A549 (cell line): ENCODE measurements around the gene JKAMP. TPM values are rescaled to one million over a fixed set of nuclear protein-coding genes. Genes with fewer than 3 reads are reported as not detected.

ENCODE experiments used
- ATAC-seq, 2 experiments: fragments of 200-7000 bp in 1 of 2; fragments of >200 bp in 1 of 2; cut with Nextera tagmentation in 1 of 2; cut with Tn5 transposase in 1 of 2; 3 replicates each; pipeline versions ENCODE4 v1.8.0 to v1.9.1; 2018 to 2020; ENCODE audit warnings: mild to moderate bottlenecking in 1 of 2, moderate library complexity in 1 of 2
- CTCF ChIA-PET: fragments of 300-600 bp; sonication (Branson Sonifier 250); formaldehyde crosslinking; extraction: SDS; loops from one replicate; lab custom pipeline; 2021; ENCODE audit warnings: antibody characterized with exemption, inconsistent platforms; lab: Yijun Ruan, JAX
- POLR2A ChIA-PET: fragments of 350-600 bp; formaldehyde crosslinking; extraction: SDS; loops from one replicate; lab custom pipeline; 2021; ENCODE audit warnings: antibody characterized with exemption, inconsistent platforms; lab: Yijun Ruan, JAX
- DNase-seq, 2 experiments: peaks; one replicate each; pipeline versions ENCODE4 v3.0.0 to v3.0.0-alpha.2; 2011 to 2016; ENCODE audit warnings: low read depth in 1 of 2, low spot score in 1 of 2
- FAIRE-seq: peaks from 2 replicates; lab custom pipeline; 2011; peaks lifted over from hg19 to GRCh38; lab: Jason Lieb, UNC
- H3K27ac ChIP-seq, 2 experiments: fragments of >200 bp; sonication (Bioruptor Twin); formaldehyde crosslinking; 3 replicates each; pipeline ENCODE4 v1.5.1; 2016 to 2017
- H3K4me1 ChIP-seq: fragments of >200 bp; sonication (Bioruptor Twin); formaldehyde crosslinking; 3 replicates; pipeline ENCODE4 v1.6.1; 2016
- H3K4me2 ChIP-seq: fragments of >200 bp; sonication (Bioruptor Twin); formaldehyde crosslinking; 3 replicates; pipeline ENCODE4 v1.6.1; 2016
- H3K4me3 ChIP-seq: fragments of >200 bp; sonication (Bioruptor Twin); formaldehyde crosslinking; 3 replicates; pipeline ENCODE4 v1.5.1; 2016
- H3K9me3 ChIP-seq: fragments of >200 bp; sonication (Bioruptor Twin); formaldehyde crosslinking; 3 replicates; pipeline ENCODE4 v1.6.1; 2016
- BCL3 ChIP-seq: fragments of >200 bp; sonication (Bioruptor Twin); formaldehyde crosslinking; IDR thresholded peaks from 3 replicates; pipeline ENCODE4 v1.6.1; 2016
- CBX2 ChIP-seq: fragments of 200-600 bp; sonication (generic); IDR thresholded peaks from 2 replicates; pipeline ENCODE4 v1.6.1; 2016; ENCODE audit warnings: low read depth, mild to moderate bottlenecking, borderline replicate concordance
- E2F6 ChIP-seq: IDR thresholded peaks from 2 replicates; pipeline ENCODE4 v1.6.1; 2012; ENCODE audit warnings: low read depth, borderline replicate concordance
- EHF ChIP-seq: fragments of 250-450 bp; sonication (Bioruptor Pico); IDR thresholded peaks from 2 replicates; pipeline ENCODE4 v1.5.0; 2020; ENCODE audit warnings: mild to moderate bottlenecking
- EHMT2 ChIP-seq: fragments of 200-600 bp; sonication (generic); IDR thresholded peaks from 2 replicates; pipeline ENCODE4 v1.6.1; 2016; ENCODE audit warnings: antibody characterized with exemption, low read depth, mild to moderate bottlenecking, moderate library complexity
- ESRRA ChIP-seq: fragments of 150-350 bp; IDR thresholded peaks from 2 replicates; pipeline ENCODE4 v1.6.1; 2014; ENCODE audit warnings: mild to moderate bottlenecking, low read length, borderline replicate concordance
- FOSB ChIP-seq: fragments of 250-450 bp; sonication (Bioruptor Pico); IDR thresholded peaks from 2 replicates; pipeline ENCODE4 v1.5.0; 2020; ENCODE audit warnings: mild to moderate bottlenecking, moderate library complexity
- FOXS1 ChIP-seq: fragments of 250-450 bp; sonication (Bioruptor Pico); IDR thresholded peaks from 2 replicates; pipeline ENCODE4 v1.5.0; 2020; ENCODE audit warnings: mild to moderate bottlenecking, moderate library complexity
- HMGXB4 ChIP-seq: fragments of 250-450 bp; sonication (Bioruptor Pico); IDR thresholded peaks from 2 replicates; pipeline ENCODE4 v1.5.0; 2021; ENCODE audit warnings: mild to moderate bottlenecking, moderate library complexity, borderline replicate concordance
- HOXB13 ChIP-seq: fragments of 250-450 bp; sonication (Bioruptor Pico); IDR thresholded peaks from 2 replicates; pipeline ENCODE4 v1.5.0; 2020; ENCODE audit warnings: low read depth, mild to moderate bottlenecking, moderate library complexity
- JUN ChIP-seq, 2 experiments: fragments of >200 bp; sonication (Bioruptor Twin); formaldehyde crosslinking; IDR thresholded peaks; 2 replicates in 1 of 2; 3 replicates in 1 of 2; pipeline ENCODE4 v1.6.1; 2016 to 2017
- JUNB ChIP-seq: fragments of >200 bp; sonication (Bioruptor Twin); formaldehyde crosslinking; IDR thresholded peaks from 2 replicates; pipeline ENCODE4 v1.6.1; 2016
- MAZ ChIP-seq: fragments of 150-350 bp; IDR thresholded peaks from 2 replicates; pipeline ENCODE4 v1.6.1; 2014; ENCODE audit warnings: antibody characterized with exemption, low read depth, low read length, borderline replicate concordance
- PHF8 ChIP-seq: fragments of 200-600 bp; sonication (generic); IDR thresholded peaks from 2 replicates; pipeline ENCODE4 v1.6.1; 2016; ENCODE audit warnings: low read depth, mild to moderate bottlenecking, antibody characterized with exemption, moderate library complexity, borderline replicate concordance
- POLR2AphosphoS2 ChIP-seq: conservative IDR thresholded peaks from 2 replicates; pipeline ENCODE4 v1.6.1; 2012; ENCODE audit warnings: low read length, improper control_type of control experiment, inconsistent platforms
- RAD21 ChIP-seq, 2 experiments: fragments of >200 bp in 1 of 2; sonication (Bioruptor Twin) in 1 of 2; formaldehyde crosslinking in 1 of 2; IDR thresholded peaks in 1 of 2; conservative IDR thresholded peaks in 1 of 2; 2 replicates in 1 of 2; 3 replicates in 1 of 2; pipeline ENCODE4 v1.6.1; 2012 to 2018; ENCODE audit warnings: inconsistent platforms in 1 of 2
- REST ChIP-seq: fragments of 200-600 bp; sonication (generic); IDR thresholded peaks from 2 replicates; pipeline ENCODE4 v1.6.1; 2016; ENCODE audit warnings: antibody characterized with exemption, mild to moderate bottlenecking, moderate library complexity
- RFX5 ChIP-seq: fragments of 450-650 bp; IDR thresholded peaks from 2 replicates; pipeline ENCODE4 v1.7.1; 2014; ENCODE audit warnings: antibody characterized with exemption, mild to moderate bottlenecking, moderate library complexity
- SREBF2 ChIP-seq: fragments of 450-650 bp; IDR thresholded peaks from 2 replicates; pipeline ENCODE4 v1.6.1; 2014; ENCODE audit warnings: mild to moderate bottlenecking, moderate library complexity
- ZC3H11A ChIP-seq: fragments of 450-650 bp; IDR thresholded peaks from 2 replicates; pipeline ENCODE4 v1.6.1; 2014; ENCODE audit warnings: antibody characterized with exemption, mild to moderate bottlenecking
- WGBS: methylation state at CpG from one replicate; pipeline ENCODE4 v1.1.6; 2017; ENCODE audit errors: missing lambda C conversion rate; 5-methylcytosine and 5-hydroxymethylcytosine counted together
- polyA plus RNA-seq, 4 experiments: library from polyadenylated mRNA; depleted of rRNA in 3 of 4; stranded (reverse); fragments of >200 nt; fragmentation: RNase III in 1 of 4; extraction: RNeasy Plus Mini Kit Qiagen cat#74134 plus additional on column Dnase treatment in 1 of 4; gene quantifications; 2 replicates in 3 of 4; 3 replicates in 1 of 4; pipeline ENCODE4 v1.2.3, GENCODE V29; 2011 to 2017

JKAMP gene
- polyA plus RNA-seq, 2 of the 4 experiments (the other 2 are of a cell fraction), result 89.4 to 266 TPM

- Histone ChIP-seq H3K4me3 (no peak overlapping the region), H3K9me3 (no peaks in the 10 kb centered on the region), H3K27ac (no peak overlapping the region)
- ATAC-seq (no peak), FAIRE-seq (no peak)
- CTCF ChIA-PET, result interaction anchor here (0.9 to 1.8 kb wide), 6 partner anchors 9 to 714 kb away, joined by 3 to 5 read pairs (median 3); partner anchors contain the start of genes CCDC175 and DHRS7
- TF ChIP-seq ZC3H11A, result no peak
- TF ChIP-seq E2F6, result no peak
- no peak for TF ChIP-seq ESRRA
- TF ChIP-seq PHF8, result no peak
- TF ChIP-seq RFX5, result no peak
- no peak for TF ChIP-seq JUN (IDR thresholded peaks at IDR 0.05)
- TF ChIP-seq EHMT2, result no peak
- no peak for TF ChIP-seq FOXS1 (CRISPR knock-in tag)
- no peak for TF ChIP-seq EHF (CRISPR knock-in tag)
- TF ChIP-seq HMGXB4, result no peak
- TF ChIP-seq RAD21 (conservative IDR thresholded peaks at IDR 0.05 in 1 of 2, IDR thresholded peaks at IDR 0.05 in 1 of 2), result no peak
- no peak for TF ChIP-seq REST
- TF ChIP-seq MAZ, result no peak
- TF ChIP-seq POLR2AphosphoS2, result no peak
- no peak for TF ChIP-seq HOXB13 (CRISPR knock-in tag)
- TF ChIP-seq JUNB, result no peak
- no peak for TF ChIP-seq BCL3
- TF ChIP-seq FOSB (CRISPR knock-in tag), result no peak
- TF ChIP-seq SREBF2, result no peak
- no peak for TF ChIP-seq CBX2
- TF ChIP-seq, all 56 proteins: peak for 0
- POLR2A ChIA-PET, result interaction anchor here (0.9 kb wide), 1 partner anchor 31 kb away, joined by 3 read pairs; no protein-coding TSS in a partner anchor
- no peak for DNase-seq
- no peak overlapping the region for H3K4me2 ChIP-seq
- WGBS, result 92% methylated on average over 1 of the region's 1 CpG
- H3K4me1 ChIP-seq, result peaks cover 18% of the 10 kb centered on the region; the same call in 1 of the 3 replicates
Measured at GRCh38 chr14:59451849-59452248, 32.5 kb upstream of the JKAMP start.
